GM21786 (cell line): ENCODE measurements around the gene CHODL.

ENCODE experiments used
- ATAC-seq: cut with Tn5 transposase; IDR thresholded peaks from one replicate; pipeline ENCODE4 v1.9.1; 2021; ENCODE audit not compliant: unreplicated experiment

Gene CHODL

DNA sequence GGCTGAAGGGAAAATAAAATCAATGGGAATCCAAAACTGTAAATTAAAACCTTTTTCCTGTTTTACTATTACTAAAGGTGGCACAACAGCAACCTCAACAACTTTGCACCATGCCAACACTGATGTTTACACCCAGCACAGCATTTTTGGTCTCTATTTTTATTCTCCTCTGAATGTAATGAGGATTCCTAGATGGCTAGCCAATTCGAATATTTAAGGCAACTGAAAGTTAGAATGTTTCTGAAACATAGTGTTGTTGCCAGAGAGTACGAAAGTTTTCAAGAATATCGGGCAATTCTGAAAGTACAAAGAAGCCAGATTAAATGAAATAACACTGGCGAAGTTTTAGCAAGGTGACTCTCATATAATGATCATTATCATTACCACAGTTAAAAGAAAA, 40.7 kb downstream of the CHODL start:
- ATAC-seq = no peak

DNA sequence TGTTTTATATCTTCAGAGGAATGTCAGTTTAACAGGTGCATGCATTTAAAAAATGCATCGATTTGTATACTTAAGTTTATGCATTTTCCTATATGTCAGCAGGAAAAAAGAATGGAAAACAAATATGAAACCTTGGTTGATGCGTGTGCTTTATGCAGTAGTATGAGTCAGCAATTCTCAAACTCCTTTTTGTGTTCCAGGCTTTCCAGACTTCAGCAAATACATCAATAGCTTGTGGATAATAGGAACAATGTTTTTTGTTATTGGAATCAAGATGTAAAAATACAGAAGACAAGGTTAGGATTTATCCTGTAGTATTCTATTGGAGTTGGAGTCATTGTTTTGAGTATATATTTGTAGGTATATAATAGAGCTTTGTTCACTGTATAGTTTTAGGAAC, 45.2 kb downstream of the CHODL start:
- no peak for ATAC-seq

DNA sequence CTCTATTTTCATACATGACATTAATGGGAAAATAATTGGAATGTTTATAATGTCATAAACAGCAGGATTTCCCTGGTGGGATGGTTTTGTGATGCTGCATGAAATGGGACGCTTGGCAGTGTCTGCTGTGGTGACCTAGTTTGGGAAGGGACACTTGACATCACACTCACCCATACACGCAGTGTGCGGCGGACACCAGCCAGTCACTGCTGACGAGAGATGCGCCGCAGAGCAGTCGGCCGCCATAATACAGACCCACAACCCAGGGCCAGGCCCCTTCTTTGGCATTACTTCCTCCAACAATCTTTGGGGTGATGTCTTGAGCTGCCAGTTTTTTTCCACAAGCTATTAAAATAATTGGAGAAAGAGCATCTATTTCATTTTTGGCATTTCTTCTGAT, 49.5 kb downstream of the CHODL start:
- no peak for ATAC-seq

DNA sequence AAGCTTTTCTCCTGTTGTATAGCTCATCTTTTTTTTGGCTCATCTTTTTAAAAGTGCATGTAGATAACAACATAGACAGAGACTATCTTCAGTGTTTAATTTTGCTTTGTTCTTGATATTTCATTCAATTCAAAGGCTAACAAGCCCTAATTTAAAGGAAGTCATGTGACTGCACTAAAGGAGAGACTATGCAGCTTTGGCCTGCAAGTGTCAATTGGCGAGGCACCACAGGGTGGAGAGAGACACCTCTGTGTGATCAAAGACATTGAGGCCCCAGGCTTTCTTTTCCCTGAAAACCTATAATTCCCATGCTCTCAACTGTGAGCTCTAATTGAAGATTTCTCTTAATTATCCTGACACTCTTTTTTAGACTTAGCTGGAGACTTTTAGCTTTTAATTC, 53.6 kb downstream of the CHODL start:
- ATAC-seq = no peak
